ENCODE data around the gene RAB36. TPM values are rescaled to one million over a fixed set of nuclear protein-coding genes. Genes with fewer than 3 reads are reported as not detected.

The RAB36 gene
- polyA plus RNA-seq, 1 of the 3 experiments (the other 2 are of a cell fraction), result 6.6 TPM

GRCh38 chr22:23166841-23167616, 21.8 kb downstream of the RAB36 start:
- no peaks in the 10 kb centered on the region for H3K9me2 ChIP-seq
- WGBS (ENCODE audit: low lambda C conversion rate), result 72% methylated on average over 5 of the region's 10 CpGs
- no peaks in the 10 kb centered on the region for H3K9me3 ChIP-seq
- no peak overlapping the region for H3K9ac ChIP-seq
- no peak for DNase-seq
- no peak overlapping the region for H2AFZ ChIP-seq (ENCODE audit: low read depth)
- H4K20me1 ChIP-seq (ENCODE audit: insufficient read depth), result no peaks in the 10 kb centered on the region
- POLR2A ChIA-PET, result no interaction called here
- no peak overlapping the region for H3K4me2 ChIP-seq
- H3K27me3 ChIP-seq (ENCODE audit: insufficient read depth), result no peaks in the 10 kb centered on the region
- no peak overlapping the region for H3K4me3 ChIP-seq (ENCODE audit: low read depth in 2 of 2, low read length in 1 of 2)
- H3K36me3 ChIP-seq (replicated peaks in 1 of 2; ENCODE audit: control insufficient read depth in 1 of 2, insufficient read depth in 2 of 2, low read length in 1 of 2), result no peaks in the 10 kb centered on the region
- peaks cover 0 to 14% of the 10 kb centered on the region in 2 experiments; a peak in 1 of 4 replicates for H3K4me1 ChIP-seq (ENCODE audit: control insufficient read depth in 1 of 2, insufficient read depth in 2 of 2, low read depth in 1 of 2, low read length in 1 of 2)
- no peak overlapping the region for H3K27ac ChIP-seq (ENCODE audit: low read depth in 2 of 2, low read length in 1 of 2)
- no peaks in the 10 kb centered on the region for H3F3A ChIP-seq (replicated peaks; ENCODE audit: insufficient read depth)
- CTCF ChIA-PET, result interaction anchor here (0.9 to 21.1 kb wide), 4 partner anchors 13 to 620 kb away, joined by 3 to 587 read pairs (median 3); partner anchors contain the start of genes BCR and SMARCB1
- TF ChIP-seq TEAD4 (IDR thresholded peaks at IDR 0.05; ENCODE audit: borderline replicate concordance, insufficient read depth) (no peak), SIN3A (IDR thresholded peaks at IDR 0.05; ENCODE audit: borderline replicate concordance, low read depth, low read length) (no peak), CHD2 (IDR thresholded peaks at IDR 0.05; ENCODE audit: low read length, partially characterized antibody) (no peak), NFIC (IDR thresholded peaks at IDR 0.05; ENCODE audit: borderline replicate concordance) (no peak), MEF2A (IDR thresholded peaks at IDR 0.05; ENCODE audit: borderline replicate concordance, low read depth) (no peak), RXRA (IDR thresholded peaks at IDR 0.05; ENCODE audit: borderline replicate concordance, low read depth) (no peak), YY1 (IDR thresholded peaks at IDR 0.05; ENCODE audit: low read depth) (no peak), MXI1 (IDR thresholded peaks at IDR 0.05; ENCODE audit: low read depth, low read length) (no peak), POLR2AphosphoS5 (IDR thresholded peaks at IDR 0.05; ENCODE audit: low read depth, low read length) (no peak), RAD21 (IDR thresholded peaks at IDR 0.05; ENCODE audit: low read length) (no peak), REST (IDR thresholded peaks at IDR 0.05; ENCODE audit: low read depth, low read length) (no peak), ELF1 (IDR thresholded peaks at IDR 0.05) (no peak), TAF1 (IDR thresholded peaks at IDR 0.05; ENCODE audit: borderline replicate concordance, low read depth, low read length) (no peak), FOXM1 (IDR thresholded peaks at IDR 0.05; ENCODE audit: low read depth) (no peak), JUND (IDR thresholded peaks at IDR 0.05) (no peak)
- TF ChIP-seq, protein P1, sequence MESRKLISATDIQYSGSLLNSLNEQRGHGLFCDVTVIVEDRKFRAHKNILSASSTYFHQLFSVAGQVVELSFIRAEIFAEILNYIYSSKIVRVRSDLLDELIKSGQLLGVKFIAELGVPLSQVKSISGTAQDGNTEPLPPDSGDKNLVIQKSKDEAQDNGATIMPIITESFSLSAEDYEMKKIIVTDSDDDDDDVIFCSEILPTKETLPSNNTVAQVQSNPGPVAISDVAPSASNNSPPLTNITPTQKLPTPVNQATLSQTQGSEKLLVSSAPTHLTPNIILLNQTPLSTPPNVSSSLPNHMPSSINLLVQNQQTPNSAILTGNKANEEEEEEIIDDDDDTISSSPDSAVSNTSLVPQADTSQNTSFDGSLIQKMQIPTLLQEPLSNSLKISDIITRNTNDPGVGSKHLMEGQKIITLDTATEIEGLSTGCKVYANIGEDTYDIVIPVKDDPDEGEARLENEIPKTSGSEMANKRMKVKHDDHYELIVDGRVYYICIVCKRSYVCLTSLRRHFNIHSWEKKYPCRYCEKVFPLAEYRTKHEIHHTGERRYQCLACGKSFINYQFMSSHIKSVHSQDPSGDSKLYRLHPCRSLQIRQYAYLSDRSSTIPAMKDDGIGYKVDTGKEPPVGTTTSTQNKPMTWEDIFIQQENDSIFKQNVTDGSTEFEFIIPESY (IDR thresholded peaks at IDR 0.05; ENCODE audit: borderline replicate concordance, low read depth), result no peak
- TF ChIP-seq, protein P2, sequence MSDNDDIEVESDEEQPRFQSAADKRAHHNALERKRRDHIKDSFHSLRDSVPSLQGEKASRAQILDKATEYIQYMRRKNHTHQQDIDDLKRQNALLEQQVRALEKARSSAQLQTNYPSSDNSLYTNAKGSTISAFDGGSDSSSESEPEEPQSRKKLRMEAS (IDR thresholded peaks at IDR 0.05; ENCODE audit: low read depth), result no peak
- TF ChIP-seq, protein P3, sequence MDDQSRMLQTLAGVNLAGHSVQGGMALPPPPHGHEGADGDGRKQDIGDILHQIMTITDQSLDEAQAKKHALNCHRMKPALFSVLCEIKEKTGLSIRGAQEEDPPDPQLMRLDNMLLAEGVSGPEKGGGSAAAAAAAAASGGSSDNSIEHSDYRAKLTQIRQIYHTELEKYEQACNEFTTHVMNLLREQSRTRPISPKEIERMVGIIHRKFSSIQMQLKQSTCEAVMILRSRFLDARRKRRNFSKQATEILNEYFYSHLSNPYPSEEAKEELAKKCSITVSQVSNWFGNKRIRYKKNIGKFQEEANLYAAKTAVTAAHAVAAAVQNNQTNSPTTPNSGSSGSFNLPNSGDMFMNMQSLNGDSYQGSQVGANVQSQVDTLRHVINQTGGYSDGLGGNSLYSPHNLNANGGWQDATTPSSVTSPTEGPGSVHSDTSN (IDR thresholded peaks at IDR 0.05), result no peak
- TF ChIP-seq, protein P4, sequence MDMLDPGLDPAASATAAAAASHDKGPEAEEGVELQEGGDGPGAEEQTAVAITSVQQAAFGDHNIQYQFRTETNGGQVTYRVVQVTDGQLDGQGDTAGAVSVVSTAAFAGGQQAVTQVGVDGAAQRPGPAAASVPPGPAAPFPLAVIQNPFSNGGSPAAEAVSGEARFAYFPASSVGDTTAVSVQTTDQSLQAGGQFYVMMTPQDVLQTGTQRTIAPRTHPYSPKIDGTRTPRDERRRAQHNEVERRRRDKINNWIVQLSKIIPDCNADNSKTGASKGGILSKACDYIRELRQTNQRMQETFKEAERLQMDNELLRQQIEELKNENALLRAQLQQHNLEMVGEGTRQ (IDR thresholded peaks at IDR 0.05; ENCODE audit: borderline replicate concordance, low read depth, low read length), result no peak
- H3K79me2 ChIP-seq (ENCODE audit: insufficient read depth), result no peaks in the 10 kb centered on the region

Data from SK-N-SH (cell line).